Glutamatergic neuron (in vitro differentiated cells): ENCODE measurements around the gene ABCG1. TPM values are rescaled to one million over a fixed set of nuclear protein-coding genes. Genes with fewer than 3 reads are reported as not detected.

ENCODE experiments used
- DNase-seq: peaks from one replicate; pipeline ENCODE4 v3.0.0; 2022
- H3K27ac Mint-ChIP-seq: one replicate; pipeline ENCODE4 v1.8.0; 2020; ENCODE audit warnings: mild to moderate bottlenecking, mixed read lengths, inconsistent platforms; ENCODE audit not compliant: unreplicated experiment
- H3K27me3 Mint-ChIP-seq: one replicate; pipeline ENCODE4 v1.8.0; 2020; ENCODE audit warnings: mild to moderate bottlenecking, moderate library complexity, mixed read lengths, inconsistent platforms; ENCODE audit not compliant: unreplicated experiment
- H3K36me3 Mint-ChIP-seq: one replicate; pipeline ENCODE4 v1.8.0; 2020; ENCODE audit warnings: mild to moderate bottlenecking, mixed read lengths, inconsistent platforms; ENCODE audit not compliant: unreplicated experiment
- H3K4me1 Mint-ChIP-seq: one replicate; pipeline ENCODE4 v1.8.0; 2020; ENCODE audit warnings: mild to moderate bottlenecking, low read depth, mixed read lengths, inconsistent platforms; ENCODE audit not compliant: unreplicated experiment
- H3K4me3 Mint-ChIP-seq: one replicate; pipeline ENCODE4 v1.8.0; 2020; ENCODE audit warnings: mild to moderate bottlenecking, mixed read lengths, inconsistent platforms; ENCODE audit not compliant: unreplicated experiment
- H3K9me3 Mint-ChIP-seq: one replicate; pipeline ENCODE4 v1.8.0; 2020; ENCODE audit warnings: mild to moderate bottlenecking, moderate library complexity, mixed read lengths, inconsistent platforms; ENCODE audit not compliant: unreplicated experiment
- CTCF ChIP-seq: fragments of 200-600 bp; sonication (generic); IDR thresholded peaks from one replicate; pipeline ENCODE4 v1.5.0; 2021; ENCODE audit not compliant: partially characterized antibody, unreplicated experiment
- total RNA-seq: library from RNA; stranded (reverse); fragmentation: NEBNext Ultra II Directional; extraction: Animal tissue kit (Norgen Biotek cat#: 25700); gene quantifications from one replicate; pipeline ENCODE4 v1.2.1, GENCODE V29; 2021; ENCODE audit not compliant: unreplicated experiment

The ABCG1 gene
- total RNA-seq, 1 donor from 2014 or later: 31.9 TPM

GRCh38 chr21:42293649-42294272 lies 74.8 kb downstream of the ABCG1 start:
- Mint-ChIP-seq H3K27me3 (peaks cover 11% of the 10 kb centered on the region), H3K36me3 (peaks cover 14% of the 10 kb centered on the region), H3K9me3 (peaks cover 6% of the 10 kb centered on the region), H3K4me3 (no peak overlapping the region), H3K4me1 (no peaks in the 10 kb centered on the region), H3K27ac (no peak overlapping the region)
- no peak for TF ChIP-seq CTCF
- no peak for DNase-seq

GRCh38 chr21:42294273-42294880 lies 75.4 kb downstream of the ABCG1 start:
- DNase-seq: no peak
- peaks cover 8% of the 10 kb centered on the region for H3K36me3 Mint-ChIP-seq
- no peaks in the 10 kb centered on the region for H3K4me1 Mint-ChIP-seq
- no peak overlapping the region for H3K27ac Mint-ChIP-seq
- H3K4me3 Mint-ChIP-seq: no peak overlapping the region
- H3K27me3 Mint-ChIP-seq: peaks cover 10% of the 10 kb centered on the region
- no peak for TF ChIP-seq CTCF
- peaks cover 2% of the 10 kb centered on the region for H3K9me3 Mint-ChIP-seq

- DNase-seq: no peak
- TF ChIP-seq CTCF: no peak
- H3K27me3 Mint-ChIP-seq: peaks cover 7% of the 10 kb centered on the region
- H3K4me1 Mint-ChIP-seq: no peaks in the 10 kb centered on the region
- peaks cover 2% of the 10 kb centered on the region for H3K9me3 Mint-ChIP-seq
- H3K36me3 Mint-ChIP-seq: peaks cover 3% of the 10 kb centered on the region
- no peak overlapping the region for H3K4me3 Mint-ChIP-seq
- H3K27ac Mint-ChIP-seq: no peak overlapping the region
These were observed 76.9 kb downstream of the ABCG1 start for GRCh38 chr21:42295845-42296244.

GRCh38 chr21:42296501-42296900 lies 77.6 kb downstream of the ABCG1 start:
- Mint-ChIP-seq H3K9me3 (peaks cover 2% of the 10 kb centered on the region), H3K27ac (no peak overlapping the region), H3K4me1 (no peaks in the 10 kb centered on the region), H3K4me3 (no peak overlapping the region), H3K36me3 (no peaks in the 10 kb centered on the region), H3K27me3 (peaks cover 5% of the 10 kb centered on the region)
- DNase-seq: no peak
- no peak for TF ChIP-seq CTCF

GRCh38 chr21:42297377-42297776 lies 78.4 kb downstream of the ABCG1 start:
- Mint-ChIP-seq H3K36me3 (no peaks in the 10 kb centered on the region), H3K4me3 (no peak overlapping the region), H3K27me3 (peaks cover 5% of the 10 kb centered on the region), H3K27ac (no peak overlapping the region), H3K4me1 (no peaks in the 10 kb centered on the region), H3K9me3 (peaks cover 2% of the 10 kb centered on the region)
- TF ChIP-seq CTCF: no peak
- DNase-seq: no peak
